Measurements from ENCODE around the gene RNU6-1. TPM values are rescaled to one million over a fixed set of nuclear protein-coding genes. Genes with fewer than 3 reads are reported as not detected.

The RNU6-1 gene
- total RNA-seq, 1 donor from 2014 or later = not detected

DNA sequence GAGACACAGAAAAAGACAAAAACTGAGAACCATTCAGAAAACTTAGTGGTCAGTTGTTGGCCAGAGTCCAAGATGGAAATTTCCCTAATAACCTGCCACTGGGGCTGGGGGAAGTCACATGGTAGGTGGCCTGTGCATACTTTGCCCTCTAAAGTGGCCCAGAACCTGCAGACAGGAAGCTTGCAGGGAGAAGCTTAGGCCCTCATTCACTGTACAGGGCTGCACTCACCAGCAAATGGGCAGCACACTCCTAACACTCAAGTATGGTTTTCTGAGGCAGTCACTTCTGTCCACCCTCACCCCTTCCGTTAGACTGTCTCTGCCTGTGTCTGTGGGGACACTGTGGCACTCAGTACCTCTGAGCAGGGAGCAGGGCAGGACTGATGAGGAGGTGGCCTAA, 14.5 kb upstream of the RNU6-1 start:
- no peak overlapping the region for H2AFZ ChIP-seq (replicated peaks)
- H3K9me3 ChIP-seq (ENCODE audit: low read depth) = no peaks in the 10 kb centered on the region
- peaks cover 36% of the 10 kb centered on the region for H3K4me1 Mint-ChIP-seq
- H3K27me3 ChIP-seq = no peaks in the 10 kb centered on the region
- no peak for DNase-seq (ENCODE audit: low spot score)
- H4K20me1 ChIP-seq (ENCODE audit: low read depth) = no peaks in the 10 kb centered on the region
- no peaks in the 10 kb centered on the region for H3K79me2 ChIP-seq (ENCODE audit: low read depth)
- H3K27ac Mint-ChIP-seq = peak overlapping the region; percentile 90
- no peaks in the 10 kb centered on the region for H3F3A ChIP-seq (ENCODE audit: low read depth)
- peaks cover 3% of the 10 kb centered on the region for H3K4me1 ChIP-seq
- peaks cover 15% of the 10 kb centered on the region for H3K27me3 Mint-ChIP-seq (ENCODE audit: insufficient read depth, low read depth)
- no peaks in the 10 kb centered on the region for H3K36me3 ChIP-seq
- H3K9me3 Mint-ChIP-seq = peaks cover under 1% of the 10 kb centered on the region
- TF ChIP-seq CTCF (IDR thresholded peaks at IDR 0.05) = no peak
- TF ChIP-seq EZH2phosphoT487 (IDR thresholded peaks at IDR 0.05) = no peak
- no peak for TF ChIP-seq EZH2 (IDR thresholded peaks at IDR 0.05)
- no peak overlapping the region for H3K4me3 Mint-ChIP-seq
- H3K27ac ChIP-seq = no peak overlapping the region
- no peak overlapping the region for H3K4me2 ChIP-seq
- H3K36me3 Mint-ChIP-seq = no peaks in the 10 kb centered on the region
- H3K4me3 ChIP-seq = no peak overlapping the region
- no peak overlapping the region for H3K9ac ChIP-seq

DNA sequence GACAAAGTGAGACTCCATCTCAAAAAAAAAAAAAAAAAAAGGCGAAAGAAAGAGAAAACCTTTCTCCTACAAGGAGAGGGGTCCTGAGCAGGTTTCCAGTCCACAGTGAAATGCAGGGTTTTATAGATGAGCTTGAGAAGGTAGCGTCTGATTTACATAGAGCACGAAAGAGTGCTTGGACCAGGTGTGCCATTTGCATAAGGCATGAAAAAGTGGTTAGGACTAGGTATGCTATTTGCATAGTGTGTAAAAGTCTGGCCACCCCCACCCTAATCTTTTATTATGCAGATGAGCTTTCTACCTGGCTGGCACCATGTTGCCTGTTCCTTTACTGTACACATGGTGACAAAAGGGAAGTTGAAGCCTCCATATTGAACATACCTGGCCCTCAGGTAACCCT, 13.6 kb upstream of the RNU6-1 start:
- DNase-seq (ENCODE audit: low spot score) = no peak
- H3K27ac Mint-ChIP-seq = no peak overlapping the region
- Histone ChIP-seq H3K79me2 (ENCODE audit: low read depth) (no peaks in the 10 kb centered on the region), H2AFZ (replicated peaks) (no peak overlapping the region), H3K4me1 (peaks cover 3% of the 10 kb centered on the region), H3K9me3 (ENCODE audit: low read depth) (no peaks in the 10 kb centered on the region), H3K27me3 (no peaks in the 10 kb centered on the region), H4K20me1 (ENCODE audit: low read depth) (no peaks in the 10 kb centered on the region), H3K4me2 (no peak overlapping the region), H3K36me3 (no peaks in the 10 kb centered on the region), H3K9ac (no peak overlapping the region), H3F3A (ENCODE audit: low read depth) (no peaks in the 10 kb centered on the region), H3K4me3 (no peak overlapping the region), H3K27ac (no peak overlapping the region)
- peaks cover 5% of the 10 kb centered on the region for H3K9me3 Mint-ChIP-seq
- peaks cover 1% of the 10 kb centered on the region for H3K36me3 Mint-ChIP-seq
- H3K4me1 Mint-ChIP-seq = peaks cover 35% of the 10 kb centered on the region
- peaks cover 10% of the 10 kb centered on the region for H3K27me3 Mint-ChIP-seq (ENCODE audit: insufficient read depth, low read depth)
- H3K4me3 Mint-ChIP-seq = no peak overlapping the region
- no peak for TF ChIP-seq EZH2 (IDR thresholded peaks at IDR 0.05)
- TF ChIP-seq CTCF (IDR thresholded peaks at IDR 0.05) = no peak
- TF ChIP-seq EZH2phosphoT487 (IDR thresholded peaks at IDR 0.05) = no peak

DNA sequence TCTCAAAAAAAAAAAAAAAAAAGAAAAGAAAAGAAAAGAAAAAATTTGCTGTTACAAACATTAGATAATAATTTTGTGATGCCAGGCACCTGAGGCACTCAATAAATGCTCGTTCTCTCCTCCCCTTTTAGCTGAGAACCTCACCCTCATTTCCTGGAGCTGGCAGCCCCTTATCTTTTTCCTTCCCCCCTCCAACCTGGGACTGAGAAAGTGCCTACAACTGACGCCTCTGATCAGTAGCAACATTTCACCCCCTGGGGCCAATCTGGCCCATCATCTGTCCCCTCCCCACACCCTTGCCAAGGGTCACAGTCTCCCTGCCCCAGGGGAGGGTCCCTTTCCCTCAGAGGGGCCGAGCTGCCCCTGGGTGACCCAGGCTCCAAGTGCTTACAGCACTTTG, 12.6 kb upstream of the RNU6-1 start:
- no peak overlapping the region for H2AFZ ChIP-seq (replicated peaks)
- H3K4me1 ChIP-seq = peaks cover 8% of the 10 kb centered on the region
- no peaks in the 10 kb centered on the region for H3K9me3 ChIP-seq (ENCODE audit: low read depth)
- Mint-ChIP-seq H3K9me3 (peaks cover 9% of the 10 kb centered on the region), H3K27ac (no peak overlapping the region), H3K27me3 (ENCODE audit: insufficient read depth, low read depth) (peaks cover 10% of the 10 kb centered on the region), H3K4me1 (peaks cover 33% of the 10 kb centered on the region), H3K36me3 (peaks cover 1% of the 10 kb centered on the region), H3K4me3 (no peak overlapping the region)
- H3K9ac ChIP-seq = no peak overlapping the region
- H3K36me3 ChIP-seq = no peaks in the 10 kb centered on the region
- no peaks in the 10 kb centered on the region for H3K27me3 ChIP-seq
- H3K4me3 ChIP-seq = no peak overlapping the region
- DNase-seq (ENCODE audit: low spot score) = no peak
- no peaks in the 10 kb centered on the region for H4K20me1 ChIP-seq (ENCODE audit: low read depth)
- no peak for TF ChIP-seq CTCF (IDR thresholded peaks at IDR 0.05)
- no peak for TF ChIP-seq EZH2 (IDR thresholded peaks at IDR 0.05)
- no peak for TF ChIP-seq EZH2phosphoT487 (IDR thresholded peaks at IDR 0.05)
- no peak overlapping the region for H3K4me2 ChIP-seq
- H3F3A ChIP-seq (ENCODE audit: low read depth) = no peaks in the 10 kb centered on the region
- no peaks in the 10 kb centered on the region for H3K79me2 ChIP-seq (ENCODE audit: low read depth)
- H3K27ac ChIP-seq = no peak overlapping the region
